Lung microvascular endothelial cell (primary cell): Measurements from ENCODE around the gene PLPPR1. TPM values are rescaled to one million over a fixed set of nuclear protein-coding genes. Genes with fewer than 3 reads are reported as not detected.

ENCODE experiments used
- DNase-seq, 2 donors: peaks; one replicate each; pipeline versions ENCODE4 v3.0.0 to v3.0.0-alpha.2; 2010; ENCODE audit warnings: low read depth in 2 of 2
- total RNA-seq: library from RNA; depleted of rRNA; stranded (reverse); fragments of >200 nt; gene quantifications from 2 replicates; pipeline ENCODE4 v1.2.1, GENCODE V29; 2014

The PLPPR1 gene
- total RNA-seq, 1 donor from 2014 or later: not detected

DNA sequence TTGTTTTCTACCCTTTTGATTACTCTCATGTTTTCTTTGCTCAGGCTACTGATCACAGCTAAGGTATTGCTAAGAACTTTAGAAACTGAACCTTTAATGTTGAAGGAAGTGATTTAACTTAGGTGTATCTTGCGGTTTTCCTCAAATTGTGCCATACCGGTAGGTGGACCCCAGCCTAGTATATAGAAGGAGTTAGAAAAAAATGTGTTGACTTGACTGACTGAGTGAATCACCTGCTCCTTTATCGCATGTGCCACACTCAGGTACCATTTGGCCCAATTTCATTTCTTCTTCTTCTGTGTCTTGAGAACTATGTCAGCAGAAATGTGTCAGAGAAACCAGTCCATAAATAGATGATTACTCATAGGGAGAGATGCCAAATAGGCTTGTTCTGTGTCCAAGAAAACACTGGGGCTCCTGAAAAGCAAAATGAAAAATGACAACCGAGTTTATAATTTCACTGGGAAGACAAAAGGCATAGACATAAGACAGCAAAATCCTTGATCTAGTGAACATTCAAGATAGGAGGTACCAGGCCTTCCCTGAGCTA lies 19.4 kb downstream of the PLPPR1 start:
- DNase-seq: peak in 1 of 2 donors; percentile 4

DNA sequence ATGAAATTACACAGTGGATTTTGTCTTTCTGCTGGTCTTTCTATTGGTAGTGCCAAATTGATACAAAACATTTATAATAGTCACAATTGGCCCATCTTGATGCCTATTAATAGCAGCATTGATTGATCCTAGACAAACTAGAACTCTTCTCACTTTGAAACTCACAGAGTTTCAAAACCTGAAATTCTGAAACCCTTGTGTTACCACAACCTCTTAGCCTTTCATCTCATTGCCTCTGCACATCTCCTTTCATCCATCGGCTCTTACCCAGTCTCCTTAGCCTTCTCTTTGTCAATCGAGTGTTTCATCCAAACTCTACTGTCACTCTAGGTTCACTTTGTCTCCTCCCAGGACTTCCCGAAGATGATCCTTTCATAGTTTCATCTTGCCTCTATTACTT lies 22.1 kb downstream of the PLPPR1 start:
- no peak for DNase-seq

DNA sequence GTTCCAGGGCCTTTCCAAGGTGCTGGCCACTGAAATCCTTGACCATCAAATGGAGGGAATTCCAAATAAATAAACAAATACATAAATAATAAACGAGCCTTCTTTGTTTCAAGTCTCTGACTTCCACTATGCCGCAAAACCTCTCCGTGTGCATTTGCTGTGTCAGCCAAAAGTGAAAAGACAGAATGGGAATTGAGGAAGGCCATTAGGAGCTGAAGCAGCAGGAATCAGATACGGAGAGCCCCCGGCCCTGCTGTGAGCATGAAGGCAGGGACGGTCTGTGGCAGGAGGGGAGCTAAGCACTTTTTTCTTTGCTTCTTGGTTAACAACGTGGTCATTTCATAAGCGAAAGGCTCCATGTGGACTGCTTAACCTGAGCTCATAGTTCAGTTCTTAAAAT lies 26.1 kb downstream of the PLPPR1 start:
- DNase-seq: no peak

DNA sequence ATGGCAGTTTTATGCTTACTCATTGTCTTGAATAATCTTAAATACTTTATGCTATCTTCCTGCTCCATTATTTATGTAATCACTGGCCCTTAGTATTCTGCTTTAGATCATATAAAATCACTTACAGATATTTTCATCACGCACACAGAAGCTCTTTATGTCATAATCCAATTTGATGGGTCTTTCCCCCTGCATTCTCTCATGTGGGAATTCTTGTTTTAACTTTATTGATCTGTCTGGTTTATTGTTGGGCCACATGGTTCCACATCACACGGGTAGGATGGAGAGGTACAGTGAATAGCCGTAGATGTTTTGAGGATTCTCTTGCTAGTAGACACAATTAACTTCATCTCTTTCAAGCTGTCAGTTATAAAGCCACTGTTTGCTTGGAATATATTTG lies 27.0 kb downstream of the PLPPR1 start:
- no peak for DNase-seq

DNA sequence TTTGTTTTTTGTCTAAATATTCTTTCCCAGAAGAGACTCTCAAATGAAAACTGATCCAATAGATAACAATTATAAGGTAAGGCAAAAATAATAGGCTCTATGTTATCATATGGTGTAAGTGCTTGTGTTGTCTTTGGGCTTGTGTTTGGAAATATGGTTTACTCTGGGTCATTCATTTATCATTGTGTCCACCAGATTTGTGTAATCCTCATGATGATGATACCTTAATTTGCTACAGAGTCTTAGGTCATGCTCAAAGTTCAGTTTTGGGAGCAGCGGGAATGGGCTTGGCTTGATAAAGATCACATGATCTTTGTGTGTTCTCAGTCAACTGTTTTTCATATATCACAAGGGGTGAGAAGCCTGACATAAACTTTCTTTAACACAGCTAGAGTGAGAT lies 34.2 kb downstream of the PLPPR1 start:
- DNase-seq: no peak

DNA sequence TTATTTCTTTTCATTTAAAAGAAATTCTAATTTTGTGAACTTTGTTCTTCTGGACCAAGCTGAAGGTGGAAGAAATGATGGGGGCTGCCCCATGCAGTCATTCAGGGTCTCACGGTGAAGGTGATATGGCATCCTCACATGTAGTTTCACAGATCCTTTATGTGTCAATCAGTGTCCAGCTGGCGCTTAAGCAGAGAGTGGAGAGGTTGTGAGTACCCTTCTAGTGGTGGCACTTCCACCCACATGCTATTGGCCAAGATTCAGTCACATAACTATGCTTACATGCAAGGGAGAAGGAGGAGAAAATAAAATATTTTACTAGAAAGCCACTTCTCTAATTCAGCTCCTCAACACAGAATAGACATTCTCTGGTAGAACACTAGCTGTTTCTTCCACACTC lies 34.7 kb downstream of the PLPPR1 start:
- DNase-seq: no peak

DNA sequence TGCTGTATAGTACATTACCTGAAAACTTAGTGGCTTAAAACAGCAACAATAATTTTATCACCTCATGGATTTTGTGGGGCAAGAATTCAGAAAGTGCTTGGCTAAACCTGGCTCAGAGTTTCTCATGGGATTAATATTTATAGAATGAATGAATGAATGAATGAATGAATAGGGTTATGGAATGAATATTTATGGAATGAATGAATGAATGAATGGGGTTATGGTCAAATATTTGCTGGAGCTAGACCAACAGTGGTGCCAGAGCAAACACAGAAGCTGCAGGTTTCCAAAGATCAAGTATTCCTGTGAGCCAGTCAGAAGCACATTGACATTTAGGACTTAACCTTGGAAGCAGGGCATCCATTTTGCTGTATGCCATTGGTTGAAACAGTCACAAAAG lies 35.7 kb downstream of the PLPPR1 start:
- no peak for DNase-seq

DNA sequence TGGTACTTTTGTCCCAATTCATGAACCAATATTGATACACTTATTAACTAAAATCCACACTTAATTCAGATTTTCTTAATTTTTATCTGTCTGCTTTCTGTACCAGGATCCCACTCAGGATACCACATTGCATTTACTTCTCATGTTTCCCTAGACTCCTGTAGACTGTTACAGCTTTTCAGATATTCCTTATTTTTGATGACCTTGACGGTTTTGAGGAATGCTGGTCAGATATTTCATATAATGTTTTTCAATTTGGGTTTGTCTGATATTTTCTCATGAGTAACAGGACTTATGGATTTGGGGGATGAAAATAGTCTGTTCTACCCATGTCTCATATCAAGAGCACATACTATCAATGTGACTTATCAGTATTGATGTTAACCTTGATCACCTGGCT lies 37.4 kb downstream of the PLPPR1 start:
- DNase-seq: no peak

DNA sequence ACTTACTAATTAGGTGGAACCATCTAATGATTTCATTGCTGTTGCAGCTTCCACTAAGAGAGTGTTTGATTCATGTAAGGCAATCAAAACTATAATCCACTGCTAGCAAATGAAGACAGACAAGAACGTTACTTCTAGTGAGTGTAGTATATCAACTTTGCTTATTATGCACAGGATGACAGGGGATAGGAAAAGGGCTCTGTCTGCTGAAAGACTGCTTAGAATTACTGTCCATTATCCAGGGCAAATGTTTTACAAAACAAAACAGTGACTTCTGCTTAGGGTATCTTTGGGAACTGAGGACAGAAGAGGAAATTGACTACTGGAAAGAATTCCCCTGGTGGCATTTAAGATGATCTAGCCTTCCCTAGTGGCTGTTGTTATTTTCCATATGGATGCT lies 40.2 kb downstream of the PLPPR1 start:
- DNase-seq: no peak

DNA sequence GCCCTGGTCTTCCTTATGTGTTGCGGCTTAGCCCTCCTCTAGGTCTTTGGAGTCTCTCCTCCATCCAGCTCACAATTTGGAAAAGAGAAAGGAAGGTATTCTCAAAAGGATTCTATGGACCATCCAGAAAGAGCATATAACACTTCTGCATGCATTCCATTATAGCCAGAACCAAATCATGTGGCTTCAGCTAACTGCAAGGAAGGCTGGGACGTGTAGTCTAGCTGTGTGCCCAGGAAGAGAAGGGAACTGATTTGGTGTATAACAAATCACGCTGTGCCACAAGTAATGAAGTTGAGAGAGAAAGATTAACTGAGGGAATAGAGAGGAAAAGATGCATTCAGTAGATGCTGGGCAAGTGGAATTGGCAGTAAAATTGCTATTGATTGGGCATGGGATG lies 43.7 kb downstream of the PLPPR1 start:
- DNase-seq: no peak

DNA sequence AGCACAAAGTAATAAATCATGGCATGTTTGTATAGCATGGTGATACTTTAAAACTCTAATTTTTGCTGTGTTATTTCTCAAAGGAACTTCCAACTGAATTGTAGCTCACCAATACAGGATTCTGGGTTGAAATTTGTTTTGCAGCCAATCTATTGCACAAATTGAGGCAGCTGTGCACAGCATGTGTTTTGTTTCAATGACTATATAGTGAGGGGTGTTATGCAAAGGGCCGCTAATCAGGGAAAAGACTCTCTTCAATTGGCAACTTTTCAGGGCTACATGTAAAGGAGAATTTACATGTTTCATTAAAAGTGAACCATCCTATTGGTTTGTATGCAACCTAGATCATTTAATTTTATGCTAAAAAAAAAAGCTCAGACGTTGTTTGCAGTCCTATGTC lies 44.6 kb downstream of the PLPPR1 start:
- no peak for DNase-seq

DNA sequence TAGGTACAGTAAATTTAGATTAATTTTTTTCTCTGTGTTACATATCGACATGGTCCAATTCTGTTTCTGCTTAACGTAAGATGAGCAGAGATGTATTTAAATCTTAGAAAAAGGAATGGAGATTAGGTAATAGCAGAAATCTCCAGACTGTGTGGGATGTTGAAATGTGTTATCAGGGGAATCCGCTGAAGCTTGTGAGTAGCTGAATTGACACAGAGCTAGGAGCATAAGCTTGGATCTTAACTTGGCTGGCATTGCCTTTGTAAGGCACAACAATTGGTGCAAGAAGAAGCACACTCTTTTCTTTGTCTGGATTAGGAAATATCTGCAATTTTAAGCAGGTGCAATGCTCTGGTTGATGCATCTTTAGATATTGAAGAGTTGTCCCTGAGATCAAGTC lies 53.1 kb downstream of the PLPPR1 start:
- no peak for DNase-seq

DNA sequence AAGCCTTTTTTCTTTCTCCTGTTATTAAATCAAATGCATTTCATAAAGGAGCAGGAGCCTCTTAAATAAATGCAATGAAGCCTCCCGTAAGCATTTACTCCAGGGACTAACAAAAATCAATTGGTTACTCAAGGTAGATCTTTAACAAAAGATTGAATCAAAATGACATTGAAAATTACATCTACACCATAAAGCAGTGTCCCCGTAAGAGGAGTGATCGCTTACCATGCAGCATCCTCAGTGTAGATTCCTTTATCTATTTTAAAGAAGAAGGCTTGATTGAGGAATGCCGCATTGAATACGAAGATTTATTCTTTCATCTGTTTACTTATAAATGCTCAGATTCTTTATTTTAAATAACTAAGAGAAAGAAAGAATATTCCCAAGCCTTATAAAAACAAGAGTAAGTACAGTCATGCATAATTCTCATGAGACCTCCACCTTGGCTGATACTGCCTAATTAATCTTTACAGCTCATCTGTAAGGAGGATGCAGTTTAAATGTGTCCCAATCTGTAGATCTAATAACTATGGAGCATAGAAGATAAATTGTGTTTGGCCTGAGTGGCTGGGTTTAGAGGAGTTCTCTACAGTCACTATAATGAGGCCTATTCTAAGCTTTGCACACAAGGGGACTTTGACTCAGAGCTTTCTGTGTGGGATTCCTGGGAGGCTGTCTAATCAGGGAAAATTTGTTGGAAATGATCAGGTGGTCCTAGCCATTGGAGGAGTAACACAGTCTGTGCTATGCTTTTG lies 55.1 kb downstream of the PLPPR1 start:
- DNase-seq: no peak

DNA sequence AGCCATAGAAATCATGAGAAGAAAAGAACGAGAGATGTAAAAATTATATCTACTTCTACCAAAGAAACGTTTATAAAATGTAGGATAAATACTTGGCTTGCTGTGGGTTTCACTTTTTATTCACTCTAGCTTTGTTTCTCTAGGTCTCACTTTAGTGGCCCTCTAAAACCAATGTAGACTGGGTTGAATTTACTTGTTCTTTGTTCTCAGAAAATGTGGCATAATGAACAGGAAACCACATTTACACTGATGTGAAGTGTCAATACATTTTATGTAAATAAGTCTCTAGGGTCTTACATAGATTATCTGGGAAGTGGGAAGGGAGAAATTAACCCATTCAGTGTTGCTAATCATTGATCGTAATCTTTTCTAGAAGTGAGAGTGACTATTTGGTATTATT lies 58.9 kb downstream of the PLPPR1 start:
- DNase-seq: no peak

DNA sequence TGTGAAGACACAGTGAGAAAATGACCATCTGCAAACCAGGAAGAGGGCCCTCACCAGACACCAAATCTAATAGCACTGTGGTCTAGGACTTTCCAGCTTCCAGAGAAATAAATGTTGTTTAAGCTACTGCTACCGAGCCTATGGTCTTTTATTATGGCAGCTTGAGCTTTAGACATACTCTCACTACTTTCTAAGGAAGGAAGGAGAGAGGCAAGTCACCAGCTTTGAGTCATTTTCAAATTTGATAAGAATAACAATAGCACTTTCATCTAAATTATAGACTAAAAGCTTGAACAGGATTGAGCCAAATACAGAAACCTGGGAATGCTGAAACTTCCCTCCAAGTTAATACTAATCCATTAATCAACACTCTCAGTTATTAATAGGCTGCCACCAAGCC lies 64.4 kb downstream of the PLPPR1 start:
- DNase-seq: no peak

DNA sequence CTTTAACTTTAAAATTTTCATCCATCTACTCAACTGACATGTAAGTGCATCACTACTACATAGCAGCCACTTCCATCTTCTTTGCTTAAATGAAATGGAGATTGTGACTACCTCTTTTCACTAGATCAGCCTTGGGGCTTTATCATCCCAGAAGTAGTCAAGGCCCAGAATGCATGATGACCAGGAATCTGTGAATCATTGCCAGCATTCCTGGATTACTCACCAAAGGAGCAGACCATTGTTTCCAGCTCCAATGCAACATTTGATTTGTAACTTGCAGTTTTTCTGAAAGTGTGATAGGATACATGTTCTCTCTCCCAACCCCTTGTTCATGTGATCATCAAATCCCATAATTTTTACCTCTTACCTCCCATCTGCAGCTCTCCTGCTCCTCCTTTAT lies 65.1 kb downstream of the PLPPR1 start:
- DNase-seq: peak; percentile 25 to 34

DNA sequence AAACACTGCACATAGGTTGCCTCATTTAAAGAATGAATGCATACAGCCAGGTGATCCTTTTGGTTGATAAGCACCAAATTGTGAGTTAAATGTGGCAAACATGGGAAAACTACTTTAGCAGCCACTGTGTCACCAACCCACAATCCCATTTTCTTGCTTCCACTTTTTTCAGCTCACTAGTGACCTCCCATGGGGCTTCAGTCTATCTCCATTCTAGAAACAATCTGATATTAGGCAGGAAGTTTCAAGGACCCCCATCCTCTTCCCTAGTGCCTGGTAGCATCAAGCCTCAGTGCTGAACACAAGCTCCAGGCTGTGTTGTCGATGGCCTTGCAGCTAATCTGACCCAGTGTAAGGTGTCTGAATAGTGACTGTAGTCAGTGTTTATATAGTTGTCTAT lies 66.2 kb downstream of the PLPPR1 start:
- DNase-seq: no peak

DNA sequence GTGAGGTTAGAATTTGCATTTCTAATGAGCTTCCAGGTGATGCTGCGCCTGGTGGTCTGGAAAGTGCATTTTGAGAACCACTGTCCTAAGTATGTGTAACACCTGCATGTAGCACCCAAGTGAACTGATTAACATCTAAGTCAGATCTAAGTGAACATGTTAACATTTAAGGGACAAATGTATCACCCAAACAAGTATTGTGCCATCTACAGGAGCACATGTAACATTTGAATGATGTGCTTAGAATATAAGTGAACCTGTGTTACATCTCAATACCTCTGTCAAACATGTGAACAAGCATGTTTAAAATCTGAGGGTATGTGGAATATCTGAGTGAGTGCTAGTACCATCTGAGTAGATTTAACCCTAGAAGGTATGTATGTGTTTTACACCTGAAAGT lies 68.7 kb downstream of the PLPPR1 start:
- no peak for DNase-seq

DNA sequence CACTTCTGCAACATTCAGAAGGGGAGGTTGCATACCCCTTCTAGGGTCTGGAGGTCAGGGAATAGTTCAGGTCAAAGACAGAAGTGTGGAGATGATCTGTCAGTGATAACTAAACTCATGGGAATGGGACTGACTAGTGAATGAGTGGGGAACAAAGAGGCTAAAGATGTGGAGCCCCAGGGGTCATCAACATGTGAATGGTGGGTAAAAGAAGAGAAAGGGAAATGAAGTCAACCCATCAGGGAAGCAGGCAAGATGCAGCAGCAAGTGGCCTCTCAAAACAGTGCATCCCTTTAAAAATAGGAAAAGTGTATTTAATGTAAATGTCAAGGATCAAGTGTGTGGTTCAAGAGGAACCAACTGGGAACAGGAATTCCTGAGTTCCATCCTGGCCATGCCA lies 69.9 kb downstream of the PLPPR1 start:
- DNase-seq: no peak

DNA sequence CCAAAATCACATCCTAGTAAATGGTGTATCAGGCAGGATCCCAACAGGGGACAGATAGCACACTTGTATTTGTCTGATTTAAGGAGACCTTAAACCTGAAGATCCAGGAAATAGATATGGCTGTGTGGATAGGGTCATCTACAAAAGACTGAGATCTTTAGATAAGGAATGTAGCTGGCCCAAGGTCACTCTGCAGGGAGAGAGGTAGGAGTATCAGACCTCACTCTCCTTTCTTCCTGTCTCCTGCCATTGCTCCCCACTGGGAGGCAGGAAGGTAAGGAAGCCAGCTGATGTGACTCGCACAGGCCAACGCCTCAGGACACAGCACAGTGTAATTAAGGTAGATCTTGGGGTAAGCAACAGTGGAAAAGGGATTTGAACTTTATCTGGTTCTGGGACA lies 85.8 kb downstream of the PLPPR1 start:
- DNase-seq: no peak

DNA sequence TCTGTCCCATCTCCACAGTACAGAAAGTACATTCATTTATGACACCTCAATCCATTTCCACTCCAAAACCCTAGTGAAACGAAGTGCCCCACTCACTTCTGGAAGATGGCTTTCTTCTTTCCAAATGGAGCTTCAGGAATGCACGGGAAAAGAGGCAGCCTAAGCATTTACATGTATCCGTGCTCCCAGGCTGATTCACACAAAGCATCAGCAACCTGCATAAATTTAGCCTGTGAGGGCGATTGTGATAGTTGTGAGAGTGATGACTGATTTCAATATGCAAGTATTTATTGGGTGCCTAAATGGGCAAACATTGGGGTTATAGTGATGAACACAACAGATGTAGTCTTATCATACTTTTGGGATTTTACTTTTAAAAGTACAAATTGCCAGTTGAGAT lies 86.6 kb downstream of the PLPPR1 start:
- no peak for DNase-seq

DNA sequence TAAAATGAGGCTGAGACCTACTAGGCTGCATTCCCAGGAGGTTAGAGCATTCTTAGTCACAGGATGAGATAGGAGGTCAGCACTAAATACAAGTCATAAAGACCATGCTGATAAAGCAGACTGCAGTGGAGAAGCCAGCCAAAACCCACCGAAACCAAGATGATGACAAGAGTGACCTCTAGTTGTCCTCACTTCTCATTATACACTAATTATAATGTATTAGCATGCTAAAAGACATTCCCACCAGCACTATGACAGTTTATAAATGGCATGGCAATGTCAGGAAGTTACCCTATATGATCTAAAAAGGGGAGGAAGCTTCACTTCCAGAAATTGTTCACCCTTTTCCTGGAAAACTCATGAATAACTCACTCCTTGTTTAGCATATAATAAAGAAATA lies 88.6 kb downstream of the PLPPR1 start:
- peak; percentile 35 to 68 for DNase-seq

DNA sequence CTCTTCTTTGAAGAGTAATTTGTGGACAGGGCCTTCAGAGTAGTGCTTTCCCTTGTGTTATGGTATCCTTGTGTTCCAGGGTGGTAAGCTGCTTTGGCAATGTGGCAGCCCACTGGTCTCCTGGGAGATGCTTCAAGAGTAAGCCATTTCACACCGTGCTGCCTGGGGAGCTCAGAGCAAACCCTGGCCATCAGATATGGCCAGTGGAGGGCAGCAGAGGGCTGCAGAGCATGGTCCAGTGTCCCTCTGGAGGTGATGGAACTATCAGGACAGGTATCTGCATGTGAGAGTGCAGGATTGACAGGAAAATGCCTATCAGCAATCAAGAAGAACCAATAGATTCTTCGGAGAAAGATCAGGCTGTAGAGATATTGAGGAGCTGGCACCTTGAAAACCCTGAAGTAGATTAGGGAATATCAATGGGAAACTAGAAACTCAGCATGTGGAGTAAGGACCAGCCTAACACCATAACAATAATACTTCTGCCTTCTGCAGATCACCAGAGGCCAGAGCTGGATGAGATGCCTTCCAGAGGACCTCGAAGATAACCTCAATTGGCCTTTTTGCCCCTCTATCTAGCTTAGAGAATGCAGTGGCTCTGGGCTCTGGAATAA lies 90.8 kb downstream of the PLPPR1 start:
- peak; percentile 41 to 76 for DNase-seq
